HG03460 (cell line): ENCODE measurements around the gene STXBP5.
A peak's percentile ranks its signal among the peaks of the same experiment; 100 is the strongest.
"Not testable (repeated sequence)": the region's sequence is repeated elsewhere in the genome, so short reads cannot be mapped to it uniquely, and the experiment has no call there.

Experiments used
- ATAC-seq: cut with Tn5 transposase; IDR thresholded peaks from one replicate; pipeline ENCODE4 v1.9.1; 2021; ENCODE audit not compliant: unreplicated experiment

The STXBP5 gene

GRCh38 chr6:147372806-147373205 lies 168.6 kb downstream of the STXBP5 start:
- no peak for ATAC-seq

GRCh38 chr6:147378819-147379218 lies 174.6 kb downstream of the STXBP5 start:
- no peak for ATAC-seq

- ATAC-seq = not testable (repeated sequence)
Measured at GRCh38 chr6:147380841-147381240, 176.6 kb downstream of the STXBP5 start.

GRCh38 chr6:147381712-147382111 lies 177.5 kb downstream of the STXBP5 start:
- ATAC-seq = no peak

GRCh38 chr6:147382945-147383554 lies 178.8 kb downstream of the STXBP5 start:
- ATAC-seq = no peak

GRCh38 chr6:147384029-147384428 lies 179.8 kb downstream of the STXBP5 start:
- ATAC-seq = peak; percentile 37

- peak; percentile 62 for ATAC-seq
Measured at GRCh38 chr6:147384737-147385710, 180.8 kb downstream of the STXBP5 start.

GRCh38 chr6:147389463-147389862 lies 185.2 kb downstream of the STXBP5 start:
- ATAC-seq = no peak

GRCh38 chr6:147390909-147391536 lies 186.8 kb downstream of the STXBP5 start:
- ATAC-seq = no peak

- ATAC-seq = no peak
Measured at GRCh38 chr6:147392917-147393625, 188.9 kb downstream of the STXBP5 start.

- ATAC-seq = no peak
Measured at GRCh38 chr6:147395158-147395557, 190.9 kb downstream of the STXBP5 start.

- ATAC-seq = no peak
Measured at GRCh38 chr6:147397306-147397705, 193.1 kb downstream of the STXBP5 start.

GRCh38 chr6:147400968-147401367 lies 196.8 kb downstream of the STXBP5 start:
- no peak for ATAC-seq

- ATAC-seq = no peak
Measured at GRCh38 chr6:147401779-147402178, 197.6 kb downstream of the STXBP5 start.

GRCh38 chr6:147406783-147407182 lies 202.6 kb downstream of the STXBP5 start:
- no peak for ATAC-seq

GRCh38 chr6:147407571-147407970 lies 203.4 kb downstream of the STXBP5 start:
- no peak for ATAC-seq

GRCh38 chr6:147416622-147417021 lies 212.4 kb downstream of the STXBP5 start:
- ATAC-seq = no peak

- no peak for ATAC-seq
Measured at GRCh38 chr6:147417954-147418353, 213.7 kb downstream of the STXBP5 start.

- no peak for ATAC-seq
Measured at GRCh38 chr6:147418523-147418922, 214.3 kb downstream of the STXBP5 start.

- no peak for ATAC-seq
Measured at GRCh38 chr6:147421903-147422302, 217.7 kb downstream of the STXBP5 start.

GRCh38 chr6:147423111-147423510 lies 218.9 kb downstream of the STXBP5 start:
- ATAC-seq = no peak
